ENCODE measurements around the gene PRELID2.

DNA sequence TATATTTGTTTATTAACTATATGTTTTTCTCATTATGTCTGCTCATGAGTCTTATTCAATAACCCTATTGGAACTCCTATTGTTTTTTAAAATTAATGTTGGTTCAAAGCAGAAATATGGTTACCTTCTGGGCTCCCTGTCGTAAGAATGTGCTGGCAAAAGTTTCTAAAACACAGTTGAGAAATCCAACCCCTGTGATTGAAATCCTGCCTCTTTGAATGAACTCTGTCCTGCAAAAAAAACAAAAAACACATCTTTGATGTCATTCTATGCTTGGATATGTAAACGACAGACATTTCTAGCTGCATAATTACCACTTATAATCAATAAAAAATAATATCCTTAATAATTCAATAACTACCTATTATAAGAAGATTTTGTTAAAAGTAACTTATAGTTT is 38.8 kb downstream of the PRELID2 start:
- TF ChIP-seq, protein P1, sequence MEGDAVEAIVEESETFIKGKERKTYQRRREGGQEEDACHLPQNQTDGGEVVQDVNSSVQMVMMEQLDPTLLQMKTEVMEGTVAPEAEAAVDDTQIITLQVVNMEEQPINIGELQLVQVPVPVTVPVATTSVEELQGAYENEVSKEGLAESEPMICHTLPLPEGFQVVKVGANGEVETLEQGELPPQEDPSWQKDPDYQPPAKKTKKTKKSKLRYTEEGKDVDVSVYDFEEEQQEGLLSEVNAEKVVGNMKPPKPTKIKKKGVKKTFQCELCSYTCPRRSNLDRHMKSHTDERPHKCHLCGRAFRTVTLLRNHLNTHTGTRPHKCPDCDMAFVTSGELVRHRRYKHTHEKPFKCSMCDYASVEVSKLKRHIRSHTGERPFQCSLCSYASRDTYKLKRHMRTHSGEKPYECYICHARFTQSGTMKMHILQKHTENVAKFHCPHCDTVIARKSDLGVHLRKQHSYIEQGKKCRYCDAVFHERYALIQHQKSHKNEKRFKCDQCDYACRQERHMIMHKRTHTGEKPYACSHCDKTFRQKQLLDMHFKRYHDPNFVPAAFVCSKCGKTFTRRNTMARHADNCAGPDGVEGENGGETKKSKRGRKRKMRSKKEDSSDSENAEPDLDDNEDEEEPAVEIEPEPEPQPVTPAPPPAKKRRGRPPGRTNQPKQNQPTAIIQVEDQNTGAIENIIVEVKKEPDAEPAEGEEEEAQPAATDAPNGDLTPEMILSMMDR (IDR thresholded peaks at IDR 0.05 in 8 of 11, conservative IDR thresholded peaks at IDR 0.05 in 3 of 11) = no peak
- no peak for TF ChIP-seq POLR2A (IDR thresholded peaks at IDR 0.05)
